Skeletal muscle tissue (tissue), 4 donors: ENCODE data around the gene NFIB. TPM values are rescaled to one million over a fixed set of nuclear protein-coding genes. Genes with fewer than 3 reads are reported as not detected.

ENCODE experiments used
- H3K27ac ChIP-seq: one replicate; pipeline ENCODE4 v1.7.0; 2013; ENCODE audit warnings: mild to moderate bottlenecking, low read depth, low read length, inconsistent platforms
- H3K27me3 ChIP-seq, 3 donors: one replicate each; pipeline ENCODE4 v1.7.0; 2013; ENCODE audit warnings: low read length in 3 of 3; ENCODE audit not compliant: control insufficient read depth in 3 of 3, insufficient read depth in 3 of 3
- H3K36me3 ChIP-seq, 3 donors: one replicate each; pipeline ENCODE4 v1.7.0; 2013; ENCODE audit warnings: low read length in 3 of 3; ENCODE audit not compliant: control insufficient read depth in 3 of 3, insufficient read depth in 3 of 3
- H3K4me1 ChIP-seq, 3 donors: one replicate each; pipeline ENCODE4 v1.7.0; 2013; ENCODE audit warnings: low read length in 3 of 3, mild to moderate bottlenecking in 3 of 3; ENCODE audit not compliant: control insufficient read depth in 3 of 3, insufficient read depth in 3 of 3
- H3K4me3 ChIP-seq, 3 donors: one replicate each; pipeline ENCODE4 v1.7.0; 2013; ENCODE audit warnings: low read length in 3 of 3
- H3K9ac ChIP-seq, 3 donors: one replicate each; pipeline ENCODE4 v1.7.0; 2013; ENCODE audit warnings: low read length in 3 of 3, mild to moderate bottlenecking in 3 of 3, moderate library complexity in 2 of 3, low read depth in 1 of 3
- H3K9me3 ChIP-seq, 3 donors: one replicate each; pipeline ENCODE4 v1.7.0; 2013; ENCODE audit warnings: low read length in 3 of 3; ENCODE audit not compliant: control insufficient read depth in 3 of 3
- total RNA-seq: library from RNA; depleted of rRNA; stranded (reverse); fragments of >200 nt; gene quantifications from one replicate; pipeline ENCODE4 v1.2.3, GENCODE V29; 2014
- donor health status: Osteomylitis.

Gene NFIB
- total RNA-seq, 1 donor from 2014 or later: 95.0 TPM

- no peaks in the 10 kb centered on the region for H3K27me3 ChIP-seq
- H3K9me3 ChIP-seq: no peaks in the 10 kb centered on the region
- no peaks in the 10 kb centered on the region for H3K36me3 ChIP-seq
- no peak overlapping the region for H3K27ac ChIP-seq
- H3K4me3 ChIP-seq: no peak overlapping the region
- peaks cover 0 to 5% (median 0%) of the 10 kb centered on the region in 3 donors for H3K4me1 ChIP-seq
- H3K9ac ChIP-seq: no peak overlapping the region
Observed at GRCh38 chr9:14071484-14071883, 242.5 kb downstream of the NFIB start.

DNA sequence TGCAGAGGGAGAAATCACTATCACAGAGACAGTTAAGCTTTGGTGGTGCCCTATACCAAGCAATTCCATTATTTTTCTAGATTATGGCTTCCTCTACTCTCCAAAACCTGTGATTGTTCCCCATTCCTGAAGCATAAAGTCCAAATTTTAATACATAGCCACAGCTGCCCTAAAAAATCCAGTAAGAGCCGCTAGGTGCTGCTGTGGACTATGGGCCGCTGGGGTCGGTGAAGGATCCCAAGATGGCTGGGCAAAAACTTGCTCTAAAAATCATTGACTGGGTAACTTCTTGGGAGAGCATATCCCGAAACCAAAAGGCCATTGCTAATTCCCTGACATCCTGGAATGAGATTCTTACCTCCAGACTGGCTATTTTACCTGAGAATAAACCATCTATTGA is 245.3 kb downstream of the NFIB start:
- Histone ChIP-seq H3K27ac (no peak overlapping the region), H3K36me3 (no peaks in the 10 kb centered on the region), H3K27me3 (no peaks in the 10 kb centered on the region), H3K9ac (no peak overlapping the region), H3K4me3 (no peak overlapping the region), H3K9me3 (no peaks in the 10 kb centered on the region), H3K4me1 (peaks cover 0 to 5% (median 0%) of the 10 kb centered on the region in 3 donors)

- H3K27ac ChIP-seq: peak overlapping the region; percentile 6
- H3K36me3 ChIP-seq: no peaks in the 10 kb centered on the region
- H3K4me3 ChIP-seq: no peak overlapping the region
- H3K27me3 ChIP-seq: no peaks in the 10 kb centered on the region
- no peaks in the 10 kb centered on the region for H3K4me1 ChIP-seq
- no peaks in the 10 kb centered on the region for H3K9me3 ChIP-seq
- H3K9ac ChIP-seq: no peak overlapping the region
Observed at GRCh38 chr9:14066831-14067230, 247.1 kb downstream of the NFIB start.

GRCh38 chr9:14066032-14066431 is 247.9 kb downstream of the NFIB start:
- Histone ChIP-seq H3K4me3 (no peak overlapping the region), H3K36me3 (no peaks in the 10 kb centered on the region), H3K9ac (no peak overlapping the region), H3K9me3 (no peaks in the 10 kb centered on the region), H3K27me3 (no peaks in the 10 kb centered on the region), H3K27ac (no peak overlapping the region), H3K4me1 (no peaks in the 10 kb centered on the region)

- H3K27me3 ChIP-seq: no peaks in the 10 kb centered on the region
- no peak overlapping the region for H3K9ac ChIP-seq
- no peak overlapping the region for H3K4me3 ChIP-seq
- no peak overlapping the region for H3K27ac ChIP-seq
- H3K4me1 ChIP-seq: no peaks in the 10 kb centered on the region
- H3K36me3 ChIP-seq: no peaks in the 10 kb centered on the region
- H3K9me3 ChIP-seq: no peaks in the 10 kb centered on the region
Observed at GRCh38 chr9:14064940-14065339, 249.0 kb downstream of the NFIB start.

GRCh38 chr9:14063756-14064155 is 250.2 kb downstream of the NFIB start:
- Histone ChIP-seq H3K27me3 (no peaks in the 10 kb centered on the region), H3K9me3 (no peaks in the 10 kb centered on the region), H3K4me1 (no peaks in the 10 kb centered on the region), H3K4me3 (no peak overlapping the region), H3K27ac (no peak overlapping the region), H3K9ac (no peak overlapping the region), H3K36me3 (no peaks in the 10 kb centered on the region)

- H3K9ac ChIP-seq: no peak overlapping the region
- no peaks in the 10 kb centered on the region for H3K27me3 ChIP-seq
- no peaks in the 10 kb centered on the region for H3K36me3 ChIP-seq
- H3K4me3 ChIP-seq: no peak overlapping the region
- H3K4me1 ChIP-seq: no peaks in the 10 kb centered on the region
- no peak overlapping the region for H3K27ac ChIP-seq
- no peaks in the 10 kb centered on the region for H3K9me3 ChIP-seq
Observed at GRCh38 chr9:14062586-14063221, 251.2 kb downstream of the NFIB start.

DNA sequence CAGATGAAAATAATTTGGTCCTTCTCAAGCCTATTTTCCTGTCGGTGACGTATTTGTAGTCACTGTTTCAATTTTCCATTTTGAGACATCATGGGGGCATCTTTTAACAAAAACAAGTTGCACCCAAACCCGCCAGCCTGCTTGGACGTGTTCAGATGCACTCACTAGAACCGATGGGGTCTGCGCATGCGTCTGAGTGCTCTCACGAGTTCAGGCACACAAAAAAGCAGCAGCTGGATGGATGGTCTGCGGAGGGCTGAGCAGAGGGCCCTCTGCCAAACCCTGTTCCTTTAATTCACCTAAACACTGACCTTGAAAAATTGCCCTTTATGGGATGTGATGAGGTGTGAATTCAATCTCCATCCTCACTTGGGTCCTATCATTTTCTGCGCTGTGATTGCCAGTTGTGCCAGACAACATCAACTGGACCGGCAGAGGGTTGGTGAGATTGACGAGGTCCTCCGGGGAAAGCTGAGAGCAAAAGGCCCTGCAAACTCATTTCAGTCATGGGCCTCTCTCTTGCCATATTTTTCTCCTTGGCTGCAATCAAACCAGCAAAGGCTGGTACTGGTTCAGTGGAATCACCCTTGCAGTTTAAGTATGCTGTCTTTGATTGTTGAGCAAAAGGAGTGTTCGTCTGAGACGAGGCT is 251.9 kb downstream of the NFIB start:
- no peaks in the 10 kb centered on the region for H3K27me3 ChIP-seq
- H3K27ac ChIP-seq: no peak overlapping the region
- no peak overlapping the region for H3K9ac ChIP-seq
- H3K4me3 ChIP-seq: no peak overlapping the region
- no peaks in the 10 kb centered on the region for H3K9me3 ChIP-seq
- H3K4me1 ChIP-seq: no peaks in the 10 kb centered on the region
- no peaks in the 10 kb centered on the region for H3K36me3 ChIP-seq

DNA sequence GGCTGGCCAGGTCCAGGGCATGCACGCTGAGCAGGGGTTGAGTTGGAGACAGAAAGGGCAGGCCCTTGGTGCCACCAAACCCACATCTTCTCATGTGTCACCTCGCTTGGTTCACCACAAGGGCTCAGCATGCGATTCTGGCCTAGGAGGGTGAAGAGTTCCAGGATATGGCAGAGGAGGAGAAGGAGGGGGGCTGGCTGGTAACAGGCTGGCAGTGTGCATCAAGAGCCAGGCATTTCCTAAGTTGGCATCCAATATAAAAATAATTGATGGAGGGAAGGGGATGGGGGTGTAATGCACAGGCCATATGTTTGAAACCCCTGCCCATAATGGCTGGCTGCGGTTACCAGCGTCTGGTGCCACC is 255.6 kb downstream of the NFIB start:
- no peaks in the 10 kb centered on the region for H3K27me3 ChIP-seq
- no peaks in the 10 kb centered on the region for H3K9me3 ChIP-seq
- no peak overlapping the region for H3K4me3 ChIP-seq
- H3K9ac ChIP-seq: no peak overlapping the region
- no peak overlapping the region for H3K27ac ChIP-seq
- no peaks in the 10 kb centered on the region for H3K36me3 ChIP-seq
- H3K4me1 ChIP-seq: peaks cover 0 to 2% (median 0%) of the 10 kb centered on the region in 3 donors

DNA sequence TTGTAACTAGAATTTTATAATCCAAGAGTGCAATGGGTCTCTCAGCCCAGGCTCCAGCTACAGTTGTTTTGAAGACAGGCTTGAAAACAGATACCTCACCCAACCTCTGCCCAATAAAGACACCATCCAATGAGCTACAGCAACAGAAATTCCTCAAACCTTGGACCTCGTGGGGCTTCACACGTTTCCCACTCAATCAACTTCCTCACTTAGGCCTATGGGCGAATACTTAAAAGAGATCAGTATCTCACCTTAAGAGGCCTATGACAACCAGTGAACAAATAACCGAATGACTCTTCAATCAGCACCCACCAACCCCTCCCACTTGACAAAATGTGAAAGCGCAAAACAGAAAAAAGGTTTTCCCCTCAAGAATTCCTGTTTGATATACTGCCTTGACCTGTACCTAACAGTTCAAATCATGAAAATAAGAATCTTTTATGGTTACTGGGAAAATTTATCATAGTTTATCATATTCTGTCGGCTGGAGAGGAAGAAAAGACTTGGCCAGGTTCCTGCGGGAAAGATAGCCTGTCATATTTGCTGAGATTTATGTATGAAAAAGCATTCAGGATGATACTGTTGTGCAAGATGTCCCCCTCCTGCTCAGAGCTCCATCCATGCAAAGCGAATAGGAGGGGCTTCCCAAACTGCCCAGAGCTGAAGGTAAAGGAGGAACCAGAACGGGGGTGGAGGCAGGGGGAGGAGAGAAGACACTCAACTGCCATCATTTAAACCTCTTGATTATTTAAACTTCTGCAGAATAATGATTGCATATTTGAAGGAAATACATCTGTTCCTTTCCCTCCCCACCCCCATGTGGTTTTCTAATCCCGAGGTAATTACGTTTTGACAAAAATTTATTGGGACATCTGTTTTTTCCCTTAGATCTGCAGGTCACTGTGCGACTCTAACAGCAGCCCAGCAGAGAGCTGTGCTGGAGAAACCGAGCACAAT is 256.3 kb downstream of the NFIB start:
- no peak overlapping the region for H3K9ac ChIP-seq
- H3K4me3 ChIP-seq: no peak overlapping the region
- no peaks in the 10 kb centered on the region for H3K27me3 ChIP-seq
- peaks cover 0 to 2% (median 0%) of the 10 kb centered on the region in 3 donors for H3K4me1 ChIP-seq
- H3K9me3 ChIP-seq: no peaks in the 10 kb centered on the region
- H3K27ac ChIP-seq: no peak overlapping the region
- H3K36me3 ChIP-seq: no peaks in the 10 kb centered on the region
